ENCODE results near the gene BEST1. TPM values are rescaled to one million over a fixed set of nuclear protein-coding genes. Genes with fewer than 3 reads are reported as not detected.

The BEST1 gene
- total and polyA plus RNA-seq, 2 of the 13 experiments (the other 11 are each of a cell fraction or from before 2014, with no cell fraction given), result 0.09 to 0.65 TPM

DNA sequence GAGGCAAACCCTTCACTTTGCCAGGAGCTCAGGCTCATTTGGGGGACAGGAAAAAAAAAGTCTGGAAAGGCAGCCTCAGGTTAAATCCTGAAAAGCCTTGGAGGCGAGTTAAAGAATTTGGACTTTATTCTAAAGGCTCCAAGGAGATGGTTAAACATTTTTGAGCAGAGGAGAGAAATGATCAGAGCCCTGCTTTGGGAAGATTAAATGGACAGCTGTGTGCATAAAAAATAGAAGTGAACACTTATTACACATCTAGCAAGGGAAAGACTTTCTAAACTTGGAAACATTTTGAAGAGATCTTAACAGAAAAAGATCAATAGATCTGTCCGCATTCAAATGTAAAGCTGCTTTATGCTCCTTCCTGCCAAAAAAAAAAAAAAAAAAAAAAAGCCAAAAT, 24.4 kb upstream of the BEST1 start:
- H3K9ac ChIP-seq (ENCODE audit: insufficient read depth, low read depth, low read length), result no peak overlapping the region
- no peaks in the 10 kb centered on the region for H3K9me3 ChIP-seq (ENCODE audit: low read length)
- FAIRE-seq (no peak), ATAC-seq (no peak), DNase-seq (ENCODE audit: low spot score) (no peak)
- intact Hi-C loops (cut with micrococcal nuclease; ENCODE audit: unreplicated experiment) (no loop called here), in situ Hi-C loops (cut with HindIII; ENCODE audit: extremely low pct_ligation_motif_present, low pct_unique_long_range_greater_than_20kb) (no loop called here)
- peaks cover 32% of the 10 kb centered on the region for H3K4me1 ChIP-seq (ENCODE audit: insufficient read depth, low read length)
- H3K4me3 ChIP-seq (replicated peaks in 1 of 3; ENCODE audit: insufficient read depth in 1 of 3, low read depth in 2 of 3, low read length in 3 of 3), result no peak overlapping the region
- H3K27ac ChIP-seq (ENCODE audit: extremely low read length, insufficient read depth, low read length), result no peak overlapping the region
- no peaks in the 10 kb centered on the region for H3K79me2 ChIP-seq (ENCODE audit: insufficient read depth, low read length)
- H3K4me2 ChIP-seq (ENCODE audit: low read depth, low read length), result no peak overlapping the region
- no peaks in the 10 kb centered on the region for H3K36me3 ChIP-seq (replicated peaks in 1 of 2; ENCODE audit: control insufficient read depth in 1 of 2, insufficient read depth in 2 of 2, low read length in 2 of 2)
- no peaks in the 10 kb centered on the region for H4K20me1 ChIP-seq (ENCODE audit: insufficient read depth, low read length)
- ChIA-PET POLR2A (interaction anchor here (0.6 kb wide), 2 partner anchors 11 to 16 kb away, joined by 4 to 6 read pairs; no protein-coding TSS in a partner anchor), CTCF (ENCODE audit: low intra/inter-chr PET ratio, low total read pairs) (no interaction called here)
- H3K27me3 ChIP-seq (ENCODE audit: control insufficient read depth in 1 of 2, insufficient read depth in 2 of 2, low read length in 2 of 2), result peaks cover 0 to 4% of the 10 kb centered on the region in 2 experiments; a peak in 3 of 5 replicates
- WGBS (ENCODE audit: low lambda C conversion rate), result 44% methylated on average over 2 of the region's 2 CpGs
- no TSS peak for BruUV-seq (replicated peaks)
- H2AFZ ChIP-seq (ENCODE audit: low read length), result no peak overlapping the region
- TF ChIP-seq, protein P1, sequence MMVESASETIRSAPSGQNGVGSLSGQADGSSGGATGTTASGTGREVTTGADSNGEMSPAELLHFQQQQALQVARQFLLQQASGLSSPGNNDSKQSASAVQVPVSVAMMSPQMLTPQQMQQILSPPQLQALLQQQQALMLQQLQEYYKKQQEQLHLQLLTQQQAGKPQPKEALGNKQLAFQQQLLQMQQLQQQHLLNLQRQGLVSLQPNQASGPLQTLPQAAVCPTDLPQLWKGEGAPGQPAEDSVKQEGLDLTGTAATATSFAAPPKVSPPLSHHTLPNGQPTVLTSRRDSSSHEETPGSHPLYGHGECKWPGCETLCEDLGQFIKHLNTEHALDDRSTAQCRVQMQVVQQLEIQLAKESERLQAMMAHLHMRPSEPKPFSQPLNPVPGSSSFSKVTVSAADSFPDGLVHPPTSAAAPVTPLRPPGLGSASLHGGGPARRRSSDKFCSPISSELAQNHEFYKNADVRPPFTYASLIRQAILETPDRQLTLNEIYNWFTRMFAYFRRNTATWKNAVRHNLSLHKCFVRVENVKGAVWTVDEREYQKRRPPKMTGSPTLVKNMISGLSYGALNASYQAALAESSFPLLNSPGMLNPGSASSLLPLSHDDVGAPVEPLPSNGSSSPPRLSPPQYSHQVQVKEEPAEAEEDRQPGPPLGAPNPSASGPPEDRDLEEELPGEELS (CRISPR knock-in tag; IDR thresholded peaks at IDR 0.05), result no peak
- TF ChIP-seq SUZ12 (IDR thresholded peaks at IDR 0.05; ENCODE audit: low read depth, low read length) (no peak), ZNF34 (CRISPR knock-in tag; IDR thresholded peaks at IDR 0.05; ENCODE audit: borderline replicate concordance) (no peak), CBX5 (CRISPR knock-in tag; IDR thresholded peaks at IDR 0.05; ENCODE audit: borderline replicate concordance) (no peak), JUND (CRISPR knock-in tag; IDR thresholded peaks at IDR 0.05) (no peak), KDM2A (CRISPR knock-in tag; IDR thresholded peaks at IDR 0.05; ENCODE audit: borderline replicate concordance, low read depth) (no peak), EP300 (IDR thresholded peaks at IDR 0.05; ENCODE audit: low read depth in 2 of 2, low read length in 2 of 2) (no peak), EP300 (CRISPR knock-in tag; IDR thresholded peaks at IDR 0.05; ENCODE audit: borderline replicate concordance) (no peak), MIXL1 (CRISPR knock-in tag; IDR thresholded peaks at IDR 0.05) (no peak), SIN3B (IDR thresholded peaks at IDR 0.05; ENCODE audit: low read length) (no peak)
- TF ChIP-seq, protein P2, sequence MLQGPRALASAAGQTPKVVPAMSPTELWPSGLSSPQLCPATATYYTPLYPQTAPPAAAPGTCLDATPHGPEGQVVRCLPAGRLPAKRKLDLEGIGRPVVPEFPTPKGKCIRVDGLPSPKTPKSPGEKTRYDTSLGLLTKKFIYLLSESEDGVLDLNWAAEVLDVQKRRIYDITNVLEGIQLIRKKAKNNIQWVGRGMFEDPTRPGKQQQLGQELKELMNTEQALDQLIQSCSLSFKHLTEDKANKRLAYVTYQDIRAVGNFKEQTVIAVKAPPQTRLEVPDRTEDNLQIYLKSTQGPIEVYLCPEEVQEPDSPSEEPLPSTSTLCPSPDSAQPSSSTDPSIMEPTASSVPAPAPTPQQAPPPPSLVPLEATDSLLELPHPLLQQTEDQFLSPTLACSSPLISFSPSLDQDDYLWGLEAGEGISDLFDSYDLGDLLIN (CRISPR knock-in tag; IDR thresholded peaks at IDR 0.05; ENCODE audit: borderline replicate concordance), result no peak
- TF ChIP-seq, protein P3, sequence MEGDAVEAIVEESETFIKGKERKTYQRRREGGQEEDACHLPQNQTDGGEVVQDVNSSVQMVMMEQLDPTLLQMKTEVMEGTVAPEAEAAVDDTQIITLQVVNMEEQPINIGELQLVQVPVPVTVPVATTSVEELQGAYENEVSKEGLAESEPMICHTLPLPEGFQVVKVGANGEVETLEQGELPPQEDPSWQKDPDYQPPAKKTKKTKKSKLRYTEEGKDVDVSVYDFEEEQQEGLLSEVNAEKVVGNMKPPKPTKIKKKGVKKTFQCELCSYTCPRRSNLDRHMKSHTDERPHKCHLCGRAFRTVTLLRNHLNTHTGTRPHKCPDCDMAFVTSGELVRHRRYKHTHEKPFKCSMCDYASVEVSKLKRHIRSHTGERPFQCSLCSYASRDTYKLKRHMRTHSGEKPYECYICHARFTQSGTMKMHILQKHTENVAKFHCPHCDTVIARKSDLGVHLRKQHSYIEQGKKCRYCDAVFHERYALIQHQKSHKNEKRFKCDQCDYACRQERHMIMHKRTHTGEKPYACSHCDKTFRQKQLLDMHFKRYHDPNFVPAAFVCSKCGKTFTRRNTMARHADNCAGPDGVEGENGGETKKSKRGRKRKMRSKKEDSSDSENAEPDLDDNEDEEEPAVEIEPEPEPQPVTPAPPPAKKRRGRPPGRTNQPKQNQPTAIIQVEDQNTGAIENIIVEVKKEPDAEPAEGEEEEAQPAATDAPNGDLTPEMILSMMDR (CRISPR knock-in tag; IDR thresholded peaks at IDR 0.05), result no peak
- TF ChIP-seq, protein P4, sequence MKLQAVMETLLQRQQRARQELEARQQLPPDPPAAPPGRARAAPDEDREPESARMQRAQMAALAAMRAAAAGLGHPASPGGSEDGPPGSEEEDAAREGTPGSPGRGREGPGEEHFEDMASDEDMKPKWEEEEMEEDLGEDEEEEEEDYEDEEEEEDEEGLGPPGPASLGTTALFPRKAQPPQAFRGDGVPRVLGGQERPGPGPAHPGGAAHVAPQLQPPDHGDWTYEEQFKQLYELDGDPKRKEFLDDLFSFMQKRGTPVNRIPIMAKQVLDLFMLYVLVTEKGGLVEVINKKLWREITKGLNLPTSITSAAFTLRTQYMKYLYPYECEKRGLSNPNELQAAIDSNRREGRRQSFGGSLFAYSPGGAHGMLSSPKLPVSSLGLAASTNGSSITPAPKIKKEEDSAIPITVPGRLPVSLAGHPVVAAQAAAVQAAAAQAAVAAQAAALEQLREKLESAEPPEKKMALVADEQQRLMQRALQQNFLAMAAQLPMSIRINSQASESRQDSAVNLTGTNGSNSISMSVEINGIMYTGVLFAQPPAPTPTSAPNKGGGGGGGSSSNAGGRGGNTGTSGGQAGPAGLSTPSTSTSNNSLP (IDR thresholded peaks at IDR 0.05; ENCODE audit: low read depth, low read length), result no peak
- TF ChIP-seq, protein P5, sequence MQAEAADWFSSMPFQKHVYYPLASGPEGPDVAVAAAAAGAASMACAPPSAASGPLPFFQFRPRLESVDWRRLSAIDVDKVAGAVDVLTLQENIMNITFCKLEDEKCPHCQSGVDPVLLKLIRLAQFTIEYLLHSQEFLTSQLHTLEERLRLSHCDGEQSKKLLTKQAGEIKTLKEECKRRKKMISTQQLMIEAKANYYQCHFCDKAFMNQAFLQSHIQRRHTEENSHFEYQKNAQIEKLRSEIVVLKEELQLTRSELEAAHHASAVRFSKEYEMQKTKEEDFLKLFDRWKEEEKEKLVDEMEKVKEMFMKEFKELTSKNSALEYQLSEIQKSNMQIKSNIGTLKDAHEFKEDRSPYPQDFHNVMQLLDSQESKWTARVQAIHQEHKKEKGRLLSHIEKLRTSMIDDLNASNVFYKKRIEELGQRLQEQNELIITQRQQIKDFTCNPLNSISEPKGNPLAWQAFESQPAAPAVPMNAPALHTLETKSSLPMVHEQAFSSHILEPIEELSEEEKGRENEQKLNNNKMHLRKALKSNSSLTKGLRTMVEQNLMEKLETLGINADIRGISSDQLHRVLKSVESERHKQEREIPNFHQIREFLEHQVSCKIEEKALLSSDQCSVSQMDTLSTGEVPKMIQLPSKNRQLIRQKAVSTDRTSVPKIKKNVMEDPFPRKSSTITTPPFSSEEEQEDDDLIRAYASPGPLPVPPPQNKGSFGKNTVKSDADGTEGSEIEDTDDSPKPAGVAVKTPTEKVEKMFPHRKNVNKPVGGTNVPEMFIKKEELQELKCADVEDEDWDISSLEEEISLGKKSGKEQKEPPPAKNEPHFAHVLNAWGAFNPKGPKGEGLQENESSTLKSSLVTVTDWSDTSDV (CRISPR knock-in tag; IDR thresholded peaks at IDR 0.05), result no peak
- TF ChIP-seq, protein P6, sequence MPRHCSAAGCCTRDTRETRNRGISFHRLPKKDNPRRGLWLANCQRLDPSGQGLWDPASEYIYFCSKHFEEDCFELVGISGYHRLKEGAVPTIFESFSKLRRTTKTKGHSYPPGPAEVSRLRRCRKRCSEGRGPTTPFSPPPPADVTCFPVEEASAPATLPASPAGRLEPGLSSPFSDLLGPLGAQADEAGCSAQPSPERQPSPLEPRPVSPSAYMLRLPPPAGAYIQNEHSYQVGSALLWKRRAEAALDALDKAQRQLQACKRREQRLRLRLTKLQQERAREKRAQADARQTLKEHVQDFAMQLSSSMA (CRISPR knock-in tag; IDR thresholded peaks at IDR 0.05), result no peak
